Right lobe of liver (tissue), 4 donors: ENCODE results near the gene TRIP4.

ENCODE experiments used
- POLR2A ChIP-seq: fragments of 450-650 bp; IDR thresholded peaks from one replicate; pipeline ENCODE4 v1.6.1; 2017; ENCODE audit warnings: antibody characterized with exemption, mild to moderate bottlenecking
- TF ChIP-seq, protein P1 (sequence below), 4 donors: fragments of 200-600 bp in 3 of 4; fragments of 450-650 bp in 1 of 4; IDR thresholded peaks; one replicate each; pipeline versions ENCODE4 v1.5.1 to v1.8.0; 2016 to 2022; ENCODE audit warnings: antibody characterized with exemption in 4 of 4, mild to moderate bottlenecking in 2 of 4
- donor health status: DM: no; HTN: no; CAD: no.
- donor health status: DM: no; HTN: no; CAD: no.
- donor health status: DM: no; HTN: yes; CAD: no.

DNA sequence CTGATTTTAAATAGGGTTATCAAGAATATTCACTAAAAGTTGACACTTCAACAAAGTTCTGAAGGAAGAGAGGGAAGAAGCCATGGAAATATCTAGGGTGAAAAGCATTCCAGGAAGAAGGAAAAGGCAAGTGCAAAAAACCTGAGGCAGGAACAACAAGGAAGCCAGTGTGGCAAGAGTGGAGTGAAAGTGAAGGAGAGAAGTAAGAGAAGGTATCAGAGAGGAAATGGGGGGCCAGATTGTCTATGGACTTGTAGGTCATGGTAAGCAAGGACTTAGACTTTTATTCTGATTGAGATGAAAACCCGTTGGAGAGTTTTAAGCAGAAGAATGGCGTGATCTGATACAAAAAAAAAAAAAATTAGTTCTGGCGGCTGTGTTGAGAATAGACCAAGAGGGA is 54.2 kb downstream of the TRIP4 start:
- TF ChIP-seq, protein P1, sequence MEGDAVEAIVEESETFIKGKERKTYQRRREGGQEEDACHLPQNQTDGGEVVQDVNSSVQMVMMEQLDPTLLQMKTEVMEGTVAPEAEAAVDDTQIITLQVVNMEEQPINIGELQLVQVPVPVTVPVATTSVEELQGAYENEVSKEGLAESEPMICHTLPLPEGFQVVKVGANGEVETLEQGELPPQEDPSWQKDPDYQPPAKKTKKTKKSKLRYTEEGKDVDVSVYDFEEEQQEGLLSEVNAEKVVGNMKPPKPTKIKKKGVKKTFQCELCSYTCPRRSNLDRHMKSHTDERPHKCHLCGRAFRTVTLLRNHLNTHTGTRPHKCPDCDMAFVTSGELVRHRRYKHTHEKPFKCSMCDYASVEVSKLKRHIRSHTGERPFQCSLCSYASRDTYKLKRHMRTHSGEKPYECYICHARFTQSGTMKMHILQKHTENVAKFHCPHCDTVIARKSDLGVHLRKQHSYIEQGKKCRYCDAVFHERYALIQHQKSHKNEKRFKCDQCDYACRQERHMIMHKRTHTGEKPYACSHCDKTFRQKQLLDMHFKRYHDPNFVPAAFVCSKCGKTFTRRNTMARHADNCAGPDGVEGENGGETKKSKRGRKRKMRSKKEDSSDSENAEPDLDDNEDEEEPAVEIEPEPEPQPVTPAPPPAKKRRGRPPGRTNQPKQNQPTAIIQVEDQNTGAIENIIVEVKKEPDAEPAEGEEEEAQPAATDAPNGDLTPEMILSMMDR (IDR thresholded peaks at IDR 0.05): no peak
- TF ChIP-seq POLR2A: no peak
